C4-2B (cell line): ENCODE results near the gene TRDN.

ENCODE experiments used
- H3K27ac ChIP-seq: fragments of 450-650 bp; 2 replicates; pipeline ENCODE4 v1.5.1; 2017
- ZFX ChIP-seq: fragments of 450-650 bp; IDR thresholded peaks from 2 replicates; pipeline ENCODE4 v1.6.1; 2017
- TF ChIP-seq, protein P1 (sequence below): fragments of 450-650 bp; conservative IDR thresholded peaks from 2 replicates; pipeline ENCODE4 v1.5.1; 2017; ENCODE audit warnings: mild to moderate bottlenecking

TRDN gene

DNA sequence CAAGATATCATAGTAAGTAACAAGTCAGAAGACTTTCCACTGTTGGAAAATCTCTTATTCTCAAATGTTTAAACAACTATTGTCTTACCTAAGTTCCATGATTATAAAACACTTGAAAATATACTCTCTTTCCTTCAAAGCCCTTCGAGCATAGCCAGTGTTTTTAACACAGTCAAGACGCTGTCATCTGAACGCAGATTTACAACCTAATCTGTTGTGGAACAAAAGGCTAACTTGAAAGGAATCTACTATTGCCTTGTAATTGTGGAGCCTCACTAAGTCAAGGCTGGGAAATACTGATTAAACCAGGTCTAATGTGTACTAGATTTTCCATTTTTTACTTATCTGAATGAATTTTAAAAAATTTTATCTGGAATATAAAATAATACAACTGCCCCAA is 205.8 kb downstream of the TRDN start:
- no peak overlapping the region for H3K27ac ChIP-seq
- TF ChIP-seq, protein P1, sequence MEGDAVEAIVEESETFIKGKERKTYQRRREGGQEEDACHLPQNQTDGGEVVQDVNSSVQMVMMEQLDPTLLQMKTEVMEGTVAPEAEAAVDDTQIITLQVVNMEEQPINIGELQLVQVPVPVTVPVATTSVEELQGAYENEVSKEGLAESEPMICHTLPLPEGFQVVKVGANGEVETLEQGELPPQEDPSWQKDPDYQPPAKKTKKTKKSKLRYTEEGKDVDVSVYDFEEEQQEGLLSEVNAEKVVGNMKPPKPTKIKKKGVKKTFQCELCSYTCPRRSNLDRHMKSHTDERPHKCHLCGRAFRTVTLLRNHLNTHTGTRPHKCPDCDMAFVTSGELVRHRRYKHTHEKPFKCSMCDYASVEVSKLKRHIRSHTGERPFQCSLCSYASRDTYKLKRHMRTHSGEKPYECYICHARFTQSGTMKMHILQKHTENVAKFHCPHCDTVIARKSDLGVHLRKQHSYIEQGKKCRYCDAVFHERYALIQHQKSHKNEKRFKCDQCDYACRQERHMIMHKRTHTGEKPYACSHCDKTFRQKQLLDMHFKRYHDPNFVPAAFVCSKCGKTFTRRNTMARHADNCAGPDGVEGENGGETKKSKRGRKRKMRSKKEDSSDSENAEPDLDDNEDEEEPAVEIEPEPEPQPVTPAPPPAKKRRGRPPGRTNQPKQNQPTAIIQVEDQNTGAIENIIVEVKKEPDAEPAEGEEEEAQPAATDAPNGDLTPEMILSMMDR = no peak
- TF ChIP-seq ZFX = no peak

DNA sequence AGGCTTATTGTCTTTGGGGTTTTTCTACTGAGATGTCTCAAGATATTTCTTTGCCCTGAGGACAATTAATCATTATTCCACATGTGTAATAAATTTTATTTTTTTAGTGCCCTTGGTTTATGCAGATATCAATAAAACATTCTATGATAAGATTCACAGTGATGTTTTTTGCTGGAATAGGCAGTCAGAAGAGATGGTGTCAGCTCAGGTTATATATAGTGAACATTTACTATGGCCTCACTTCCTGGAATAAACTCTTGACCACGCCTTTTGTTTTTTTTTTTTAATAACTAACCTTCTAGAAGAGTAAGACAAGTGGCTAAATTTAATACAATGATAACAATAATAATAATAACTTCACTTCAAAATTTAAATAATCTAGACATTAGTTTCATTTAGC is 209.7 kb downstream of the TRDN start:
- no peak overlapping the region for H3K27ac ChIP-seq
- TF ChIP-seq, protein P1 = no peak
- no peak for TF ChIP-seq ZFX

DNA sequence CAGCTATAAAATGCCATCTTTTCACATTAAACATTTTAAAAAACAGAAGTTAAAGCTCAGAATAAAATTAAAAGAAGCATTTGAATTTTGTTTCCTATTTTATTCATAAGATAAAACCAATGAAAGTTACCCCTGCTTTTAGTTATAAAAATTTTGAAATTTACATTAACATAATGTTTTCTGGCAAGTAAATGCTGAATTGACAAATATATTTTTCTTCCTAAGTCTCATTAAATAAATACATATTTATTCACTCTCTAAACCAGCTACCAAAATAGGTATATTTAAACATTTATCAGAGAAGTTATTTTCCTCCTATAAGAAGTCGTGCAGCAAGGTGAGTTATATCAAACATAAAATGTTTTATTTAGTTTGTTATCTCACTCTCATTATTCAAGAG is 213.6 kb downstream of the TRDN start:
- no peak overlapping the region for H3K27ac ChIP-seq
- TF ChIP-seq, protein P1 = no peak
- TF ChIP-seq ZFX = no peak

DNA sequence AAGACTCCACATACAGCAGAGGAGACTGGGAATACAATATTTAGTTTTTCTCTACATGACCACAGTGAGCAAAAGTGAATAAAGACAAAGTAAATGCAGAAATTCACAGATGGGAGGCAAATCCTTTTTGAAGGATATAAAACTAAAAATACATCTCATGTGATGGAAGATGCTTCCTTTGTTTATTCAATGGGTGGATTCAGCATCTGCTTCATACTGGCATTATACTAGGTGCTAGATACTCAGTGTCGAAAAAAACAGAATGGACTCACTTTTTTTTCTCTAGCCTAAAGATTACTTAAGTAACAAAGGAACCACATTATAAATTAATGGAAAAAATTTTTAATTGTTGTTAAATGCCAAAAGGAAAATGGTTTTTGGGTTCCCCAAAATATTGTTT is 216.2 kb downstream of the TRDN start:
- TF ChIP-seq, protein P1 = no peak
- no peak for TF ChIP-seq ZFX
- no peak overlapping the region for H3K27ac ChIP-seq

DNA sequence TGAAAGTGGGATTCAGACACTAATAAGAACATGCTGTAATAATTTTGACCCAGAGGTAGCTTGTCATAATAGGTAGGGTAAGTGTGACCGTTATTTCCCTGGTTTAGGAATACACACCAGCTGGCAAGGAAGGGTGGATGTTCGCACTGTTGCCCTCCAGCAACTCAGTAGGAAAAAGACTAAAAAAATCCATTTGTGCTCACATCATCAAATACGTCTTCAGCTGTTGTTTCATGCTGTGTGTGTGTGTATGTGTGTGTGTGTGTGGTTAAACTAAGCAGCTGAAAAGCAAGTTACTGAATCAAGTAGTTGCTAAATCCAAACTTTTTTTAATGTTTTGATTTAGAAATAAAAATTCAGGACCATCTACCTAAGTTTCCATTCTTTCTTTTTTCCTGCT is 218.7 kb downstream of the TRDN start:
- TF ChIP-seq ZFX = no peak
- TF ChIP-seq, protein P1 = no peak
- H3K27ac ChIP-seq = no peak overlapping the region

DNA sequence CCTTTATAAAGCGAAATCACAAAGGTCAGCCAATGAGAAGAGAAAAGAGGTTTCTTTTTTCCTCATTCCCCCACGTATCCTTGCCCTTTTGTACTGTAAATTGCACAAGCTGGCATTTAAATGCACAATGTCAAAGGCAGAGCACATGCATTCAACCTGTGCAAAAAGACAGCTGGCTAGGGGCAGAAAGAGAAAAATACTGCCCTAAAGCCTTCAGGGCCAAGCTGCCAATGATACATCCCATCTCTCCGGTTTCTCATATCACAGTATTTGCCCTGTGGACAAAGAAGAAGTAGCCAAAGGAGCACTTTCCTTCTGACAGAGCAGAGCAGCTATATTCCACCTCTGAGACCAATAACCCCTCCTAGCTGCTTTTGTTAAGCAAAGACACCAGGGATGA is 219.2 kb downstream of the TRDN start:
- TF ChIP-seq ZFX = no peak
- TF ChIP-seq, protein P1 = no peak
- H3K27ac ChIP-seq = no peak overlapping the region

DNA sequence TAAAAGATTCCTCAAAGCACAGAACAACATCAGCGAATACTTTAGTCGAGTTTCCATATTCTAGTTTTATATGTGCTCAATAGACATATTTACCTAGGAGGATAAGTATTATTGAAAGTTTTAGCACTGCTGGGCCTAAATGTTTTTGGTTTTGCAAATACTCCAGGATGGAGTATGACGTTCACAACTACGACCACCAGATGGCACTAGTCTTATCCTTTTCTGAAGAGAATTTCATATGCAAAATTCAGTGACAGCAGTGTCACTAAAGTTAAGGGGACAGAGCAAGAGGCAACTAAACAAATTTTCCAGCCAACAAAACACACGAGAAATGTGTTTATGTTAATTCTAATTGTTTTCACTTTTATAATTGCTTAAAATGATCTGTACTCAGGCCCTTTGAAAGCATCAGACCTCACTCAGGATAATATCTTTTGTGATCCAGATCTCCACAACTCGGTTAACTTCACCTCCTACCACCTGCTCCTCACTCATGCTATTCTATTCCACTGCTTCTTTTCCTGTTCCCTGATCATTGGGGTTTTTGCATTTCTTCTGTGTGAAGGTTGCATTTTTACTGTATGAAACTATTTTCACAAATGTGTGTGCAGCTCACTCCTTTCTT is 220.8 kb downstream of the TRDN start:
- no peak for TF ChIP-seq ZFX
- TF ChIP-seq, protein P1 = peak; percentile 74
- H3K27ac ChIP-seq = no peak overlapping the region
